Vagina (tissue), 2 donors: ENCODE results near the gene LENG8.

ENCODE experiments used
- CTCF ChIP-seq, 3 experiments: fragments of 450-650 bp in 2 of 3; fragments of 200-600 bp in 1 of 3; sonication (generic) in 1 of 3; IDR thresholded peaks; one replicate each; pipeline ENCODE4 v1.5.1; 2017 to 2019; ENCODE audit warnings: antibody characterized with exemption in 3 of 3, mild to moderate bottlenecking in 2 of 3, moderate library complexity in 2 of 3
- POLR2A ChIP-seq, 2 donors: fragments of 450-650 bp; IDR thresholded peaks; one replicate each; pipeline ENCODE4 v1.6.1; 2017; ENCODE audit warnings: antibody characterized with exemption in 2 of 2, mild to moderate bottlenecking in 2 of 2, moderate library complexity in 2 of 2
- POLR2AphosphoS5 ChIP-seq, 2 donors: sonication (generic); formaldehyde crosslinking; IDR thresholded peaks; one replicate each; pipeline ENCODE4 v1.9.0; 2017; ENCODE audit warnings: antibody characterized with exemption in 2 of 2, mild to moderate bottlenecking in 2 of 2, low read depth in 1 of 2; ENCODE audit not compliant: insufficient read depth in 1 of 2

GRCh38 chr19:54407780-54408179, 41.2 kb upstream of the LENG8 start:
- TF ChIP-seq CTCF (IDR thresholded peaks at IDR 0.05) (no peak), POLR2A (IDR thresholded peaks at IDR 0.05) (no peak), POLR2AphosphoS5 (IDR thresholded peaks at IDR 0.05; ENCODE audit: insufficient read depth in 1 of 2, low read depth in 1 of 2) (no peak)
